HepG2 (cell line): ENCODE results near the gene BCAP29.

Experiments used
- ARID2 ChIP-seq: sonication (generic); formaldehyde crosslinking; IDR thresholded peaks from 2 replicates; pipeline ENCODE4 v1.8.1; 2022; ENCODE audit warnings: mild to moderate bottlenecking, missing genetic modification reagents, borderline replicate concordance
- HDAC6 ChIP-seq: fragments of 200-600 bp; sonication (generic); IDR thresholded peaks from 2 replicates; pipeline ENCODE4 v1.7.0; 2017; ENCODE audit warnings: mild to moderate bottlenecking, antibody characterized with exemption, low read length, low read depth
- NR2F6 ChIP-seq, 2 experiments: IDR thresholded peaks; 2 replicates each; pipeline ENCODE4 v1.6.1; 2016; ENCODE audit warnings: antibody characterized with exemption in 1 of 2, mild to moderate bottlenecking in 1 of 2
- RAD21 ChIP-seq: fragments of 450-650 bp; formaldehyde crosslinking; IDR thresholded peaks from 2 replicates; pipeline ENCODE4 v1.5.0; 2020; ENCODE audit warnings: mild to moderate bottlenecking
- TCF7 ChIP-seq: sonication (generic); IDR thresholded peaks from 2 replicates; pipeline ENCODE4 v1.6.1; 2016; ENCODE audit warnings: antibody characterized with exemption, low read depth
- ZNF274 ChIP-seq: sonication (generic); formaldehyde crosslinking; IDR thresholded peaks from 2 replicates; pipeline ENCODE4 v1.5.1; 2020; ENCODE audit warnings: mild to moderate bottlenecking, missing genetic modification reagents
- ZNF549 ChIP-seq: sonication (generic); formaldehyde crosslinking; IDR thresholded peaks from 2 replicates; pipeline ENCODE4 v1.5.0; 2020; ENCODE audit warnings: missing genetic modification reagents
- ZNF563 ChIP-seq: sonication (generic); formaldehyde crosslinking; IDR thresholded peaks from 2 replicates; pipeline ENCODE4 v1.8.0; 2022; ENCODE audit warnings: mild to moderate bottlenecking, moderate library complexity, missing genetic modification reagents
- TF ChIP-seq, protein P1 (sequence below): sonication (generic); formaldehyde crosslinking; IDR thresholded peaks from 2 replicates; pipeline ENCODE4 v1.5.0; 2020; ENCODE audit warnings: mild to moderate bottlenecking, missing genetic modification reagents, moderate library complexity

GRCh38 chr7:107643407-107643806 lies 63.4 kb downstream of the BCAP29 start:
- TF ChIP-seq ARID2 (CRISPR knock-in tag) (no peak), HDAC6 (no peak), ZNF549 (CRISPR knock-in tag) (no peak), RAD21 (no peak), NR2F6 (IDR thresholded peaks at IDR 0.05) (no peak), NR2F6 (CRISPR knock-in tag; IDR thresholded peaks at IDR 0.05) (no peak), ZNF274 (CRISPR knock-in tag) (no peak), ZNF563 (CRISPR knock-in tag) (no peak), TCF7 (no peak)
- TF ChIP-seq, protein P1, sequence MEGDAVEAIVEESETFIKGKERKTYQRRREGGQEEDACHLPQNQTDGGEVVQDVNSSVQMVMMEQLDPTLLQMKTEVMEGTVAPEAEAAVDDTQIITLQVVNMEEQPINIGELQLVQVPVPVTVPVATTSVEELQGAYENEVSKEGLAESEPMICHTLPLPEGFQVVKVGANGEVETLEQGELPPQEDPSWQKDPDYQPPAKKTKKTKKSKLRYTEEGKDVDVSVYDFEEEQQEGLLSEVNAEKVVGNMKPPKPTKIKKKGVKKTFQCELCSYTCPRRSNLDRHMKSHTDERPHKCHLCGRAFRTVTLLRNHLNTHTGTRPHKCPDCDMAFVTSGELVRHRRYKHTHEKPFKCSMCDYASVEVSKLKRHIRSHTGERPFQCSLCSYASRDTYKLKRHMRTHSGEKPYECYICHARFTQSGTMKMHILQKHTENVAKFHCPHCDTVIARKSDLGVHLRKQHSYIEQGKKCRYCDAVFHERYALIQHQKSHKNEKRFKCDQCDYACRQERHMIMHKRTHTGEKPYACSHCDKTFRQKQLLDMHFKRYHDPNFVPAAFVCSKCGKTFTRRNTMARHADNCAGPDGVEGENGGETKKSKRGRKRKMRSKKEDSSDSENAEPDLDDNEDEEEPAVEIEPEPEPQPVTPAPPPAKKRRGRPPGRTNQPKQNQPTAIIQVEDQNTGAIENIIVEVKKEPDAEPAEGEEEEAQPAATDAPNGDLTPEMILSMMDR, result no peak
